Inferior parietal cortex (tissue), 1 donor: ENCODE measurements around the gene LPCAT2.

ENCODE experiments used
- DNase-seq: peaks from one replicate; pipeline ENCODE4 v3.0.0-alpha.2; 2016; ENCODE audit errors: extremely low spot score

The LPCAT2 gene

GRCh38 chr16:55480228-55480655, 28.6 kb upstream of the LPCAT2 start:
- peak; percentile 7 for DNase-seq

GRCh38 chr16:55481023-55481422, 27.8 kb upstream of the LPCAT2 start:
- DNase-seq, result no peak

- no peak for DNase-seq
Observed at GRCh38 chr16:55482056-55482455, 26.8 kb upstream of the LPCAT2 start.

- DNase-seq, result no peak
Observed at GRCh38 chr16:55487048-55487803, 21.6 kb upstream of the LPCAT2 start.

DNA sequence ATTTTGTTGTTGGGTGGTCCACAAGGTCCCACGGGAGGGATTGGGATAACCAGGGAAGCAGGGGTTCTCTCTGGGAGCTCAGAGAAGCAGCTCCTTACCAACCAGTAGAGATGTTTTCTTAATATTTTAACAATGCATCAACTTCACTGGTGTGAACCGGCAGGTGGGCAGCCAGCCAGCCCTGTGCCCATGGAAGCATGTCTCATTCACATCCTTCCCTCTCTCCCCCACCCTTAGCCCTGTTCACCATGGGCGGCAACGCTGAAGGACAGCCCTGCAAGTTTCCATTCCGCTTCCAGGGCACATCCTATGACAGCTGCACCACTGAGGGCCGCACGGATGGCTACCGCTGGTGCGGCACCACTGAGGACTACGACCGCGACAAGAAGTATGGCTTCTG, 20.6 kb upstream of the LPCAT2 start:
- DNase-seq, result no peak

GRCh38 chr16:55489119-55489955, 19.5 kb upstream of the LPCAT2 start:
- no peak for DNase-seq

GRCh38 chr16:55489956-55490265, 19.0 kb upstream of the LPCAT2 start:
- DNase-seq, result no peak

DNA sequence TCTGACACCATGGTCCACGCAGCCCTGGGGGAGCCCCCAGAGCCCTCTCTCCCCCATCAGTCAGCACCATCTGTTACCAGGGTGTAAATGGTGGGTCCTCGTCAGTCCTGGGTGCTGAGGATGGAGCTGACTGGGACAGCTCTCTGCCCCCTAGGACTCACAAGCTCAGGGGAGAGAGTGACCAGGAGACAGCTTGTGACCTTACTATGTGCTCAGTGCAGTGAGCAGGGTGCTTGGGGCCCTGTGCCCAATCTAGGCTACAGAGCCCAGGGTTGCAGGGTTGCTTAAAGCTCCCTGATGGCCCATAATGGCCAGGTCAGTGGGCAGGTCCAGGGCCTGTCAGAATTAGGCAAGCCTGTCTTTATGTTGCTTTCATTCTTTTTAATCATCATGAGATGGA, 18.6 kb upstream of the LPCAT2 start:
- no peak for DNase-seq

DNA sequence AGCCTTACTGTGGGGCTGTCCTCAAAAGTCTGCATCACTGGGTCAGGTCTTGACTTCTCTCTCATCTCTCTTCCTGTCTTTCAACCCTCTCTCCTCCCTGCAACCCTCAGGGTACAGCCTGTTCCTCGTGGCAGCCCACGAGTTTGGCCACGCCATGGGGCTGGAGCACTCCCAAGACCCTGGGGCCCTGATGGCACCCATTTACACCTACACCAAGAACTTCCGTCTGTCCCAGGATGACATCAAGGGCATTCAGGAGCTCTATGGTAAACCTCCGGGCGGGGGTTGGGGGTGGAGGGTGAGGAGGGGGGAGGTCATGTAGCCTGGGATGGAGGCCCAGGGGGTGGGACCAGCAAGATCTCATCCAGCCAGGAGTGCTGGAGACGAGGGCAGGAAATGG, 17.2 kb upstream of the LPCAT2 start:
- DNase-seq, result no peak

DNA sequence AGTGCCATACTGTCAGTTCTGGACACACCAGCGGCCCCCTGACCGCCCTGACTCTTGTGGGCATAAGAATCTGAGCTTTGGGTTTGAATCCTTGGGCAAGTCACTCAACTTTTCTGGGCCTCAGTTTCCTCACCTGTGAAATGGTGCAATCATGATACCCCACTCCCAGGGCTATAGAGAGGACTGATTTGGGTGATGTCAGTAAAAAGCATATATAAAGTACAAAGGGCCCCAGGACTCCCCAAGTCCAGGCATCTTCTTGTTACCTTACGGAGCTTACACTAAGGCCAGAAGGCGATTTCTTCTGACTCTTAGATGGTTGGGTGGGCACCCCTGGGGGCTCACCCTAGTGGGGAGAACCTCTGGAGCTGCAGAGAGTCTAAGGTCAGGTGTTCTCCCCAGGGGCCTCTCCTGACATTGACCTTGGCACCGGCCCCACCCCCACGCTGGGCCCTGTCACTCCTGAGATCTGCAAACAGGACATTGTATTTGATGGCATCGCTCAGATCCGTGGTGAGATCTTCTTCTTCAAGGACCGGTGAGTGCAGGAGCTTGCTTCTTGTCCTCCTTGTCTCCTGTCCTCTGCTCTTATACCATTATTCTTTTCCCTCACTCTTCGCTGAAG, 16.0 kb upstream of the LPCAT2 start:
- DNase-seq, result no peak

- DNase-seq, result peak; percentile 81
Observed at GRCh38 chr16:55494994-55495421, 13.9 kb upstream of the LPCAT2 start.

GRCh38 chr16:55495616-55496289, 13.1 kb upstream of the LPCAT2 start:
- no peak for DNase-seq

- DNase-seq, result no peak
Observed at GRCh38 chr16:55496509-55497145, 12.2 kb upstream of the LPCAT2 start.

DNA sequence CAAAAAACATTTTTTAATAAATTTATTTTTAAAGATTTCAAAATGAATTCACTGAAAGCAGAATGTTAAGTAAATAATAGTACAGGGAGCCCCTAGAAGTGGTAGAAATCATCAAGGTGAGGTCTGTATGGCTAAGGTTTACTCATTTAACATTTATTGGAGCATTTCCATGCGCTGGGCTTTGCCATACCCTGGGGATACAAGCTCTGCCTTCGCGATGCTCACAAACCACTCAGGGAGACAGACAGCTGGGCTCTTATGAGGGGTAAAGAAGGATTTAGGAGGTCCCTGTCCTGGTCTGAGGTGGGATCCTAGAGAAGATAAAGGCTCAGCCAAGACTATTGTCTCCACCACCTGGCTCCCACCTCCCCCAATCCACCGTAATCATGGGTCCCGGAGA, 11.3 kb upstream of the LPCAT2 start:
- DNase-seq, result no peak

DNA sequence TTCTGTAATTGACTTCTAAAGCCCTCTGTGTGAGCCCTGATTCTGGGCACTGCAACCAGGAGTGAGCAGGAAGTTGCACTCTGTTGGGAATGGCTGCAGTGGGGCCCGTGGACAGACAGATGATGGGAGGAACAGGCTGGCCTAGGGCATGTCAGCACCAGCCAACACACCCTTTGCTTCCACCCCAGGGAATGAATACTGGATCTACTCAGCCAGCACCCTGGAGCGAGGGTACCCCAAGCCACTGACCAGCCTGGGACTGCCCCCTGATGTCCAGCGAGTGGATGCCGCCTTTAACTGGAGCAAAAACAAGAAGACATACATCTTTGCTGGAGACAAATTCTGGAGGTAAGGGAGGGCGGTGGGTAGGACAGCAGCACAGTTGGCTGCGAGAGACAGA, 10.8 kb upstream of the LPCAT2 start:
- DNase-seq, result no peak

DNA sequence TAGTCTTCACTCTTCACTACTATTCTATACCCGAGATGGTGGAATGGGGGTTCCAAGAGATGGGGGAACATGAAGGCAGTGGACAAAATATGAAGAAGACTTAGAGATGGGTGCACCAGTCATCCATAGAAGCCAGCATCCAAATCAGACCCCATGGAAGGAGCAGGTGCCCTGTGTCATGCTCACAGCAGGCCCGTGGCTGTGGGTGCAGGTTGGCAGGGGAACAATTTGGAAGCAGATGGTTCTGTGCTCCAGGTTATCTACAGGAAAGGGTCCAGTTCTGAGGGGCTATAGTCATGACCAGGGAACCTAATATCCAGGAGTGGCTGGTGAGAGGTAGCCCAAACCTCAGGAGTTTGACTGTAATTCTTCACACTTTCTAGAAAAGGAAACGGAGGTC, 9.6 kb upstream of the LPCAT2 start:
- no peak for DNase-seq

DNA sequence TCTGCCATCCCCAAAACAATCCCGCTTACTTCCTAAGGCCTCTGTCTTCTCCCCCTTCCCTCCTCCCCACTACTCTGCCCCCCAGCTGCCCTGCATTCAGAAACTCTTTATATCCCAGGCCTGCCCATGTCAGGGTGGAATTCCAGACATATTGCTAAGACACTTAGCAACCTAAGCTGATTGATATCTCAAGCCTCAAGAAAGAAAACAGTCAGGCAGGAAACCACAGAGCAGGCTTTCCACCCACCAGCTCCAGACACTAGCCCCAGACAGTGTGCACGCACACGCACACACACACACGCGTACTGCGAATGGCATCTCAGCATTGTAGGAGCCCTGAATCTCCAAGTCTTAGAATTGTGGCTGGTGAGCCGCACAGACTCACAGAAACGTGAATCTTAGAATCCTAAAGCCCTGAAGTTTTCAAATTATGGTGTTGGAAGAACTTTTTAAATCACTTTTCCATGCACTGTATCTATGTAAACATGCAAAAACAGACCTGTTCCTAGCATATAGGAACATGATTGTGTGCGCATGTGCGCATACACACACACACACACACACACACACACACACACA, 8.8 kb upstream of the LPCAT2 start:
- no peak for DNase-seq

DNA sequence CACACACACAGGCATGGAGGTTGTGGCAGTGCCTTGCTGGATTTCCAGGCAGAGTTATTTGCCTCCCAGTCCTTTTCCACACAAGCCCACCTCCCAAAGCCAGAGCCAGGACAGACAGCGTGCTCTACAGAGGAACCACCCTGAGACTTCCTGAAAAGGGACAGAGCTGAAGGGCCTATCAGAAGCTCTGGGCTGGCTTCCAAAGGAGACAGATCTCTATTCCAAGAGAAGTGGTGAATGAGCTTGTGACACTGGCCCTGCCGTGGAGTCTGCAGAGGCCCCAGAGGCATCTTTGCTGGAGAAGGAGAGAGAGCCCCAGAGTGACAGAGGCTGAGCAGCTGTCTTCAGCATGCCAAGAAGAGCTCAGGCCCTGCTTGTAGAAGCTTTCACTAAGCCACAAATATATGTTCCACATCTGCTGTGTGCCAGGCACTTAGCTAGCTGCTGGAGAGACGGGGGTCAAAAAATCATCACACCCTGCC, 8.3 kb upstream of the LPCAT2 start:
- DNase-seq, result no peak

DNA sequence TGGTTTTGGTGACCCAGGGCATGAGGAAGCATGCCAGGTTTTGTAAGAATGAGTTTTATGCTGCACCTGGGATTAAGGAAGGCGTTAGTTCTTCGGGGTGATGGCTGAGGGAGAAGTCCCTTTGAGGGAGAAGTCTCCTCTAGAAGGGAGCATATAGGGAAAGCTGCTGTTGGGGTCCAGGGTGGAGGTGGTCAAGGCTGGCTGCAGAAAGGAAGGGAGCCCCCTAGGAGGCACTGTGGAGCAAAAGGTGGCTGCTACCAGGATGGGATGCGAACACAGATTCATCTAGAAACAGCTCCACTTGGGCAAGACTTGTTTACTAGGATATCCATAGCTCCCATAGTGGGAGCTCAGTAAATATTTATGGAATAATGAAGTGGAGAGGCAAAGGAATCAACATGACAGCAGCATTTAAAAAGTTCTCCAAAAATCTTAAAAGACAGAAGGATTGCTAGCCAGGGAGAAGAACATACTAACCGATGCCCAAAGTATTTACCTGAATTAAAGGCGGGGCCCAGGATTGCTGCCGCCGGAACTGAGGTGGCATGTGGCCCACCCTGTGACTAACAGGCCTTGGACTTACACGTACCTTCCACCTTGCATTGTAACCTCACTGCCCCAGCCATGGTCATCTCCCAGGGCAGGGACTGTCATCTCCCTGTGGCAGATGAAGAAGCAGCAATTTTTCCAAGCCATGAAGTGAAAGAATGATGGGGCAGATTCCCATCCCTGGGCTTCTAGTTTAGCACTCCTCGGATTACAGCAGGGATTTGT, 7.1 kb upstream of the LPCAT2 start:
- no peak for DNase-seq

DNA sequence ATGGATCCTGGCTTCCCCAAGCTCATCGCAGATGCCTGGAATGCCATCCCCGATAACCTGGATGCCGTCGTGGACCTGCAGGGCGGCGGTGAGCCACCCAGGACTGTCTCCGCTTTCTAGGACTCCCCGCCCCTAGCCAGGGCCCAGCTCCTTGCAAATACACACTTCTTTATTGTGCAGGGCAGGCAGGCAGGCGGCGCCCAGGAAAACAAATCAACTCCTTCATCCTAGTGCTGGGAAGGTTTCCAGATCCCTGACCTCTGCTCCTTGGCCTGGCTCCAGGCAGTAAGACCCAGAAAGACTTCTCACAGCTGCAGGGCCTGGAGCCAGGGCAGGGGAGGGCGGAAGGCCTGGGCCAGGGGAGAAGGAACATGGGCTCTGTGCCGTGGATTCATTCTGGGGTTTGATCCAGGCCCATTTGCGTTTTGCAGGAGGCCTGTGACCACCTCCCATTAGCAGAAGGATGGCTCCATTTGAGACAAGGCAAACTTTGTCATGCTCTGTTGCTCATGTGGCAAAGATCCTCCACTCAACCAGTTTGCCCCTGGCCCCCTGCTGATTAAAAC, 6.0 kb upstream of the LPCAT2 start:
- DNase-seq, result peak; percentile 93
